ENCODE data around the gene KMO. TPM values are rescaled to one million over a fixed set of nuclear protein-coding genes. Genes with fewer than 3 reads are reported as not detected.

KMO gene
- polyA plus RNA-seq, 3 donors from 2014 or later = not detected

GRCh38 chr1:241611063-241611462, 78.9 kb downstream of the KMO start:
- no peaks in the 10 kb centered on the region for H3K36me3 Mint-ChIP-seq
- no peak overlapping the region for H3K4me3 Mint-ChIP-seq
- no peaks in the 10 kb centered on the region for H3K4me1 Mint-ChIP-seq
- no peaks in the 10 kb centered on the region for H3K27me3 Mint-ChIP-seq (ENCODE audit: low read depth in 3 of 3)
- DNase-seq = peak; percentile 40 to 45 (median 40)
- no peak overlapping the region for H3K27ac Mint-ChIP-seq
- no peaks in the 10 kb centered on the region for H3K9me3 Mint-ChIP-seq

GRCh38 chr1:241611736-241612135, 79.6 kb downstream of the KMO start:
- no peaks in the 10 kb centered on the region for H3K4me1 Mint-ChIP-seq
- no peaks in the 10 kb centered on the region for H3K36me3 Mint-ChIP-seq
- H3K27ac Mint-ChIP-seq = no peak overlapping the region
- no peak for DNase-seq
- H3K27me3 Mint-ChIP-seq (ENCODE audit: low read depth in 3 of 3) = no peaks in the 10 kb centered on the region
- H3K9me3 Mint-ChIP-seq = no peaks in the 10 kb centered on the region
- no peak overlapping the region for H3K4me3 Mint-ChIP-seq

- no peaks in the 10 kb centered on the region for H3K36me3 Mint-ChIP-seq
- no peaks in the 10 kb centered on the region for H3K4me1 Mint-ChIP-seq
- no peaks in the 10 kb centered on the region for H3K27me3 Mint-ChIP-seq (ENCODE audit: low read depth in 3 of 3)
- no peak for DNase-seq
- H3K9me3 Mint-ChIP-seq = no peaks in the 10 kb centered on the region
- no peak overlapping the region for H3K4me3 Mint-ChIP-seq
- no peak overlapping the region for H3K27ac Mint-ChIP-seq
Measured at GRCh38 chr1:241612533-241613477, 80.6 kb downstream of the KMO start.

GRCh38 chr1:241614144-241614543, 82.0 kb downstream of the KMO start:
- no peak overlapping the region for H3K27ac Mint-ChIP-seq
- H3K36me3 Mint-ChIP-seq = no peaks in the 10 kb centered on the region
- H3K9me3 Mint-ChIP-seq = no peaks in the 10 kb centered on the region
- H3K27me3 Mint-ChIP-seq (ENCODE audit: low read depth in 3 of 3) = no peaks in the 10 kb centered on the region
- H3K4me3 Mint-ChIP-seq = no peak overlapping the region
- DNase-seq = no peak
- H3K4me1 Mint-ChIP-seq = no peaks in the 10 kb centered on the region

- no peaks in the 10 kb centered on the region for H3K9me3 Mint-ChIP-seq
- no peak overlapping the region for H3K27ac Mint-ChIP-seq
Measured at GRCh38 chr1:241614572-241614971, 82.4 kb downstream of the KMO start.

GRCh38 chr1:241615043-241615974, 83.1 kb downstream of the KMO start:
- no peak for DNase-seq
- Mint-ChIP-seq H3K27ac (no peak overlapping the region), H3K27me3 (ENCODE audit: low read depth in 3 of 3) (no peaks in the 10 kb centered on the region), H3K36me3 (no peaks in the 10 kb centered on the region), H3K4me3 (no peak overlapping the region), H3K9me3 (no peaks in the 10 kb centered on the region), H3K4me1 (no peaks in the 10 kb centered on the region)

More at GRCh38 chr1:241614572-241614971, 82.4 kb downstream of the KMO start:
- no peak overlapping the region for H3K4me3 Mint-ChIP-seq
- no peak for DNase-seq
- H3K36me3 Mint-ChIP-seq = no peaks in the 10 kb centered on the region
- H3K27me3 Mint-ChIP-seq (ENCODE audit: low read depth in 3 of 3) = no peaks in the 10 kb centered on the region
- no peaks in the 10 kb centered on the region for H3K4me1 Mint-ChIP-seq

- DNase-seq = no peak
- Mint-ChIP-seq H3K9me3 (no peaks in the 10 kb centered on the region), H3K27ac (no peak overlapping the region), H3K4me3 (no peak overlapping the region), H3K36me3 (no peaks in the 10 kb centered on the region), H3K27me3 (ENCODE audit: low read depth in 3 of 3) (peaks cover 0 to 1% (median 0%) of the 10 kb centered on the region in 3 donors), H3K4me1 (no peaks in the 10 kb centered on the region)
Measured at GRCh38 chr1:241617426-241617825, 85.2 kb downstream of the KMO start.

- no peak overlapping the region for H3K4me3 Mint-ChIP-seq
- H3K27ac Mint-ChIP-seq = no peak overlapping the region
- H3K36me3 Mint-ChIP-seq = no peaks in the 10 kb centered on the region
- DNase-seq = no peak
- peaks cover 0 to 1% (median 0%) of the 10 kb centered on the region in 3 donors for H3K27me3 Mint-ChIP-seq (ENCODE audit: low read depth in 3 of 3)
- no peaks in the 10 kb centered on the region for H3K9me3 Mint-ChIP-seq
- H3K4me1 Mint-ChIP-seq = peaks cover 0 to 4% of the 10 kb centered on the region in 2 donors
Measured at GRCh38 chr1:241622669-241623068, 90.5 kb downstream of the KMO start.

- peaks cover 0 to 1% (median 0%) of the 10 kb centered on the region in 3 donors for H3K27me3 Mint-ChIP-seq (ENCODE audit: low read depth in 3 of 3)
- H3K27ac Mint-ChIP-seq = no peak overlapping the region
- no peaks in the 10 kb centered on the region for H3K9me3 Mint-ChIP-seq
- no peaks in the 10 kb centered on the region for H3K36me3 Mint-ChIP-seq
- DNase-seq = no peak
- peaks cover 6 to 15% of the 10 kb centered on the region in 2 donors for H3K4me1 Mint-ChIP-seq
- no peak overlapping the region for H3K4me3 Mint-ChIP-seq
Measured at GRCh38 chr1:241624935-241625334, 92.8 kb downstream of the KMO start.

GRCh38 chr1:241627453-241628259, 95.5 kb downstream of the KMO start:
- peak; percentile 34 to 46 (median 36) for DNase-seq
- peak overlapping the region; percentile 32 to 68 (median 40) for H3K27ac Mint-ChIP-seq
- peaks cover 6 to 15% of the 10 kb centered on the region in 2 donors for H3K4me1 Mint-ChIP-seq
- H3K27me3 Mint-ChIP-seq (ENCODE audit: low read depth in 3 of 3) = no peaks in the 10 kb centered on the region
- peaks cover 4 to 9% (median 4%) of the 10 kb centered on the region in 3 donors for H3K36me3 Mint-ChIP-seq
- H3K4me3 Mint-ChIP-seq = peak overlapping the region; percentile 17 to 55 (median 43)
- H3K9me3 Mint-ChIP-seq = no peaks in the 10 kb centered on the region

GRCh38 chr1:241630005-241630404, 97.8 kb downstream of the KMO start:
- H3K36me3 Mint-ChIP-seq = peaks cover 4 to 12% (median 10%) of the 10 kb centered on the region in 3 donors
- H3K27me3 Mint-ChIP-seq (ENCODE audit: low read depth in 3 of 3) = no peaks in the 10 kb centered on the region
- no peak overlapping the region for H3K4me3 Mint-ChIP-seq
- H3K27ac Mint-ChIP-seq = no peak overlapping the region
- no peak for DNase-seq
- H3K9me3 Mint-ChIP-seq = no peaks in the 10 kb centered on the region
- H3K4me1 Mint-ChIP-seq = peaks cover 6 to 15% of the 10 kb centered on the region in 2 donors

- H3K9me3 Mint-ChIP-seq = no peaks in the 10 kb centered on the region
- no peak overlapping the region for H3K27ac Mint-ChIP-seq
- H3K4me1 Mint-ChIP-seq = peaks cover 6 to 18% of the 10 kb centered on the region in 2 donors
- no peak overlapping the region for H3K4me3 Mint-ChIP-seq
- no peak for DNase-seq
- no peaks in the 10 kb centered on the region for H3K27me3 Mint-ChIP-seq (ENCODE audit: low read depth in 3 of 3)
- peaks cover 4 to 17% (median 15%) of the 10 kb centered on the region in 3 donors for H3K36me3 Mint-ChIP-seq
Measured at GRCh38 chr1:241630476-241630875, 98.3 kb downstream of the KMO start.

GRCh38 chr1:241630899-241631298, 98.7 kb downstream of the KMO start:
- H3K4me3 Mint-ChIP-seq = no peak overlapping the region
- no peaks in the 10 kb centered on the region for H3K9me3 Mint-ChIP-seq
- no peak overlapping the region for H3K27ac Mint-ChIP-seq
- peaks cover 8 to 22% of the 10 kb centered on the region in 2 donors for H3K4me1 Mint-ChIP-seq
- no peaks in the 10 kb centered on the region for H3K27me3 Mint-ChIP-seq (ENCODE audit: low read depth in 3 of 3)
- H3K36me3 Mint-ChIP-seq = peaks cover 4 to 18% (median 16%) of the 10 kb centered on the region in 3 donors
- no peak for DNase-seq
